HTR-8/SVneo (cell line): ENCODE results near the gene GABRA4.

Experiments
- DNase-seq: peaks from one replicate; pipeline ENCODE4 v3.0.0; 2011; ENCODE audit warnings: low spot score, mixed read lengths; ENCODE audit not compliant: insufficient read length
- FAIRE-seq: peaks from 2 replicates; lab custom pipeline; 2011; peaks lifted over from hg19 to GRCh38; lab: Jason Lieb, UNC

The GABRA4 gene

GRCh38 chr4:46993075-46994006 lies at the start of gene GABRA4:
Gene GABRA4, minus strand, starts transcription at chr4:46993581. Its CDS starts 157 bp downstream, at chr4:46993424.
- no peak for FAIRE-seq
- no peak for DNase-seq

- no peak for DNase-seq
- no peak for FAIRE-seq
Observed at GRCh38 chr4:47040828-47041227, 47.4 kb upstream of the GABRA4 start.

- DNase-seq (no peak), FAIRE-seq (no peak)
Observed at GRCh38 chr4:47038263-47038662, 44.9 kb upstream of the GABRA4 start.

- peak; percentile 66 for FAIRE-seq
- peak; percentile 61 for DNase-seq
Observed at GRCh38 chr4:47032405-47033106, 39.2 kb upstream of the GABRA4 start.

GRCh38 chr4:47031751-47032404 lies 38.5 kb upstream of the GABRA4 start:
- no peak for FAIRE-seq
- DNase-seq: no peak

GRCh38 chr4:47031011-47031678 lies 37.8 kb upstream of the GABRA4 start, which contains the start of gene GABRB1:
Gene GABRB1, plus strand, starts transcription at chr4:47031567.
- peak; percentile 34 for DNase-seq
- FAIRE-seq: peak; percentile 23

- FAIRE-seq (no peak), DNase-seq (no peak)
Observed at GRCh38 chr4:47017494-47017893, 24.1 kb upstream of the GABRA4 start.

- no peak for FAIRE-seq
- no peak for DNase-seq
Observed at GRCh38 chr4:47017081-47017480, 23.7 kb upstream of the GABRA4 start.

- FAIRE-seq (no peak), DNase-seq (no peak)
Observed at GRCh38 chr4:47013373-47013772, 20.0 kb upstream of the GABRA4 start.

GRCh38 chr4:47012676-47013075 lies 19.3 kb upstream of the GABRA4 start:
- DNase-seq (no peak), FAIRE-seq (no peak)

GRCh38 chr4:47010912-47011446 lies 17.6 kb upstream of the GABRA4 start:
- DNase-seq (no peak), FAIRE-seq (no peak)

GRCh38 chr4:47010347-47010911 lies 17.0 kb upstream of the GABRA4 start:
- FAIRE-seq (no peak), DNase-seq (no peak)

GRCh38 chr4:47002580-47002979 lies 9.2 kb upstream of the GABRA4 start:
- DNase-seq: peak; percentile 27

GRCh38 chr4:47000406-47000805 lies 7.0 kb upstream of the GABRA4 start:
- FAIRE-seq (no peak), DNase-seq (no peak)

More at GRCh38 chr4:47002580-47002979, 9.2 kb upstream of the GABRA4 start:
- no peak for FAIRE-seq

- FAIRE-seq (no peak), DNase-seq (no peak)
Observed at GRCh38 chr4:46999566-46999965, 6.2 kb upstream of the GABRA4 start.

- DNase-seq (no peak), FAIRE-seq (no peak)
Observed at GRCh38 chr4:46994007-46994405, 625 bp upstream of the GABRA4 start.

- DNase-seq (no peak), FAIRE-seq (no peak)
Observed at GRCh38 chr4:46992338-46992737, 1.0 kb downstream of the GABRA4 start.

- no peak for FAIRE-seq
- no peak for DNase-seq
Observed at GRCh38 chr4:46986922-46987638, 6.3 kb downstream of the GABRA4 start.

GRCh38 chr4:46984781-46985180 lies 8.6 kb downstream of the GABRA4 start:
- FAIRE-seq: no peak
- no peak for DNase-seq
